Anterior cingulate cortex (tissue), 58 donors: Measurements from ENCODE around the gene NFATC4.
A peak's percentile ranks its signal among the peaks of the same experiment; 100 is the strongest.
"Not testable (repeated sequence)": the region's sequence is repeated elsewhere in the genome, so short reads cannot be mapped to it uniquely, and the experiment has no call there.

Experiments used
- DNase-seq, 58 donors: peaks; one replicate each; lab custom pipeline; 2025; lab: John Stamatoyannopoulos, UW

NFATC4 gene

DNA sequence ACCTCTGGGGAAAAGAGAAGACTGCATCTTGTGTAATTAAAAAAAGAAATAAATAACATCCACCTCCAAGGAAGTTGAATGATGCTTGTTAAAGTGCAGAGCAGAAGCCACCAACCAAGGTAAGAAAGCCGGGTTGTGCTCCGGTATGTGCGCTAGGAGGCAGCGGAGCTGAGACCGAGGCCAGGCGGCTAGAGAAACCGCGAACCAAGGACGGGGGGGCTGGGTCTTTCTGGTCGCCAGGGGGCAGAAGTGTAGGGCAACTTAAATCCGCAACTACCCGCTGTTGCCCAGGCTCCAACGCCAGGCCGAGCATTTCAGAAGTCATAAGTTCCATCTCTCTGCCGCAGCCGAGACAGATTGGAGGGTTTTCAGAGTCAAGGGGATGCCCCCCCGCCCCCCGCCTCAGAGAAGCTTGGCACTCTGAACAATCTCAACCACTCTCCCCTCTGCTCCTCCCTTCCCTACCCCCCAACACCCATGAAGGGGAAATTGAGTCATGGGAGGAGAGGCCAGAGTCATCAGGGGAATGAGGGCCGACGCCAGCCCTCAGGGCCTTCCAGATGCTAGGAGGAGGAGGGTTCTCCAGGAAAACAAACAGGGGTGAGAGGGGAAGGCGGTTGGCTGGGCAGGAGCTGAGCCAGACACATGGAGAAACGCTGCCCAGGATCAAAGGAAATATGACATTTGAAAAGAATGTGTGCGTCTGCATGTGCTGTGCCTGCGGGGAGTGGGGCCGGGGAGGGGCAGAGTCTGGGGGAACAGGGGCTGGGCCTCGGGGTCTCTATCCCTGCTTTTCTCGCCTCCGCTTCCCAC is 2.2 kb upstream of the NFATC4 start:
- peak in 41 of 58 donors; percentile 5 to 57 (median 24) for DNase-seq

- no peak for DNase-seq
Observed at GRCh38 chr14:24366413-24366720, 1.6 kb upstream of the NFATC4 start.

DNA sequence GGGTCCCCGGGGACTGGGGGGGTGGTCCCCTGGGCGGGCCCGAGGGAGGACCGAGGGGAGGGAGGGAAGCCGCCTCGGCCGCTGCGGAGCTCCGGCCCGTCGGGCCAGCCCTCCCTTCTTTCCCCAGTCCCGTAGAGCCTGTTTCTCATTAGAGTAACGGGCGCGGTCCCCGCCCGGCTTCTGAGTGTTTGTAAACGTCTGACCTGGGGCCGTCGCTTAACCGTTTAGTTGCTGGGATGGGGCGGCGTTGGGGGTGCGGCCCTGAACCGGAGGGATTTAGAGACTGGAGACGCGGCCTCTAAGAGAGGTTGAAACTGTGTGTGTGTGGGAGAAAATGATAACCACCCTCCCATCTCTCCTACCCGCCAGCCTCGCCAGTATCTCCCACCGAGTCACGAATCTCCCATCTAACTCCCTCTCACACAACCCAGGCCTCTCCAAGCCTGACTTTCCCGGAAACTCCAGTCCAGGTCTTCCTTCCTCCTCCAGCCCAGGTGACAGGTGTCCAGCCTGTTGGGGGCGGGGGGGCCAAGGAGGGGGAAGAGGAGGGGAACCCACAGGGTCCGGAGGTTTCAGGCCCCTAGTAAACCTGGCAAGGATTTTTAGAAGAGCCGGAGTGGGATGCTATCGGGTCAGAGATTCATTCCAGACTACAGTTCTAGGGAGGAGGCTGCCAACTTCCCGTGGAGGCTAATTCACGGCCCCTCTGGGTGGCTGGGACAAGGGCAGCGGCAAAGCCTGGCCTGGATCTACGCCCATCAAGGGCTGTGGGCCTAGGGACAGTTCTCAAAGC is 1.1 kb upstream of the NFATC4 start:
- DNase-seq, result peak in 45 of 58 donors; percentile 12 to 65 (median 36)

DNA sequence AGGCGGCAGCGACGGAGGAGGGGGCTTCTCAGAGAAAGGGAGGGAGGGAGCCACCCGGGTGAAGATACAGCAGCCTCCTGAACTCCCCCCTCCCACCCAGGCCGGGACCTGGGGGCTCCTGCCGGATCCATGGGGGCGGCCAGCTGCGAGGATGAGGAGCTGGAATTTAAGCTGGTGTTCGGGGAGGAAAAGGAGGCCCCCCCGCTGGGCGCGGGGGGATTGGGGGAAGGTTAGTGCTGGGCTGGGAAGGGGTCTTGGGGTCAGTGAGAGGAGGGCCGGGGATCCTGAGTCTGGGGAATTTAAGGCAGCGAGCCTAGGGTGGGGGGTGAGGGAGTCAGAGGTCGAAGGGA is 203 bp downstream of the NFATC4 start:
- peak in 1 of 58 donors; percentile 67 for DNase-seq

DNA sequence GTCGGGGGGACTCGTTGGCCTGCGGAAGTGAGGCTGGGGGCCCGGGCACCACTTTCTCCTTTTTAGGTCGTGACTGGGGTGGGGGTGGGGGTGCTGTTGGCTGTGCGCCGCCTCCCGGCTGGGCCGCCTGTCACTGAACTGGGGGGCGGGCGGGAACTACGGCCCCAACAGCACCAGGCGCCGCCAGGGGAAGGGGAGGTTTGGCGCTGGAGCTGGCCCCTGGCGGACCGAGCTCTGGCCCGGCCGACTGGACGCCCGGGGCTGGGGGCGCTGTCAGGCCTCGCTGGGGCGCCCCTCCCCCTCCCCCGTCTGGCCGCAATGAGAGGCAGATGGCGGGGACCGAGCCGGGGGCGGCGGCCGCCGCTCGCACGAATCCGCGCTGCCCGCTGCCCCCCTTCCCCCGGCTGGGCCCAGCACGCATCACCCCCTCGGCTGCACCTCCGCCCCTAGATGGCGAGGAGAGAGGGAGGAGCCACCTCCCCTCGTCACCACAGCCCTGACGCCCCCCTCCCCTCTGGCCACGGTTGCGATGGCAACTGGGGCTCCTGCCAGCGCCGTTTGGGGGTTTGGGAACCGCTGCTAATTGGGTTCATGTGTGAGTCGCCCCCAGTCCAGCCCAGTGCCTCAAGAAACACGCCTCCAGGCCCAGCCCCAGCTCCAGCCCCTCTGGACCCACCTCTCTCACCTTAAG is 723 bp downstream of the NFATC4 start:
- peak in 43 of 58 donors; percentile 7 to 75 (median 32) for DNase-seq

GRCh38 chr14:24369463-24369862 is 1.5 kb downstream of the NFATC4 start:
- DNase-seq, result no peak

DNA sequence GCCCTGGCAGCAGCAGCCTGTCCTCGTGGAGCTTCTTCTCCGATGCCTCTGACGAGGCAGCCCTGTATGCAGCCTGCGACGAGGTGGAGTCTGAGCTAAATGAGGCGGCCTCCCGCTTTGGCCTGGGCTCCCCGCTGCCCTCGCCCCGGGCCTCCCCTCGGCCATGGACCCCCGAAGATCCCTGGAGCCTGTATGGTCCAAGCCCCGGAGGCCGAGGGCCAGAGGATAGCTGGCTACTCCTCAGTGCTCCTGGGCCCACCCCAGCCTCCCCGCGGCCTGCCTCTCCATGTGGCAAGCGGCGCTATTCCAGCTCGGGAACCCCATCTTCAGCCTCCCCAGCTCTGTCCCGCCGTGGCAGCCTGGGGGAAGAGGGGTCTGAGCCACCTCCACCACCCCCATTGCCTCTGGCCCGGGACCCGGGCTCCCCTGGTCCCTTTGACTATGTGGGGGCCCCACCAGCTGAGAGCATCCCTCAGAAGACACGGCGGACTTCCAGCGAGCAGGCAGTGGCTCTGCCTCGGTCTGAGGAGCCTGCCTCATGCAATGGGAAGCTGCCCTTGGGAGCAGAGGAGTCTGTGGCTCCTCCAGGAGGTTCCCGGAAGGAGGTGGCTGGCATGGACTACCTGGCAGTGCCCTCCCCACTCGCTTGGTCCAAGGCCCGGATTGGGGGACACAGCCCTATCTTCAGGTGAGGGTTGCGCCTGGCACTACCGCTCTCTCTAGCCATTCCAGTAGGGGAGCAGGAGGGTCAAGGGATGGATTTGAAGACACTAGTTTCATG is 2.1 kb downstream of the NFATC4 start:
- DNase-seq, result no peak

DNA sequence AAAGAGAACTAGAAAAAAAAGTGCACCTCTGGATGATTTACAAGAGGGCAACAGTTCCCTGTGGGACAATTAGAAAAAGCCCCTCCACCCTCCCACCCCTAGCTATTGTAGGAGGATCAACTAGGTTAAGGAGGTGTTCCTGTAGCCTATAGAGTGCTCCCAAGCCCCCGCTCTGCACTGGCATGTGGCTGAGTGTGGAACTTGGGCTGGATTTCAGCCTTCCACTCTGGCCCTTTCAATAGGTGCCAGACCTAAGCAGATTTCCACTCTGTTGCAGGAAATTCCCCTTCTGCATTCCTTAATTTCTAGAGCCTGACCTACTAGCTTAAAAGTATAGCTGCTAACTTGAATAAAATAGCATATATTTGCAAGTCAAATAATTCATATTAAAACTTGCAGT is 2.8 kb downstream of the NFATC4 start:
- DNase-seq, result no peak

DNA sequence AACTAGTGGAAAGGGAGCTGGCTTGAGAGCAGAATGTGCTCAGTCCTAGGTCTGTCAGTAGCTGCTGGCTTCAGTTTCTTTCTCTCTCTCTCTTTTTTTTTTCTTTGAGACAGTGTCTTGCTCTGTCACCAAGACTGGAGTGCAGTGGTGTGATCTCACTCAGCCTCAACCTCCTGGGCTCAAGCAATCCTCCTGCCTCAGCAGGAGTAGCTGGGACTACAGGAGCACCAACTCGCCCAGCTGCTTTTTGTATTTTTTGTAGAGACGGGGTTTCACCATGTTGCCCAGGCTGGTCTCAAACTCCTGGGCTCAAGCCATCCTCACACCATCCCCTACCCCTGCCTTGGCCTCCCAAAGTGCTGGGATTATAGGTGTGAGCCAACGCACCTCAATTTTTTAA is 3.6 kb downstream of the NFATC4 start:
- DNase-seq, result not testable (repeated sequence)

- no peak for DNase-seq
Observed at GRCh38 chr14:24372701-24373416, 4.9 kb downstream of the NFATC4 start.

DNA sequence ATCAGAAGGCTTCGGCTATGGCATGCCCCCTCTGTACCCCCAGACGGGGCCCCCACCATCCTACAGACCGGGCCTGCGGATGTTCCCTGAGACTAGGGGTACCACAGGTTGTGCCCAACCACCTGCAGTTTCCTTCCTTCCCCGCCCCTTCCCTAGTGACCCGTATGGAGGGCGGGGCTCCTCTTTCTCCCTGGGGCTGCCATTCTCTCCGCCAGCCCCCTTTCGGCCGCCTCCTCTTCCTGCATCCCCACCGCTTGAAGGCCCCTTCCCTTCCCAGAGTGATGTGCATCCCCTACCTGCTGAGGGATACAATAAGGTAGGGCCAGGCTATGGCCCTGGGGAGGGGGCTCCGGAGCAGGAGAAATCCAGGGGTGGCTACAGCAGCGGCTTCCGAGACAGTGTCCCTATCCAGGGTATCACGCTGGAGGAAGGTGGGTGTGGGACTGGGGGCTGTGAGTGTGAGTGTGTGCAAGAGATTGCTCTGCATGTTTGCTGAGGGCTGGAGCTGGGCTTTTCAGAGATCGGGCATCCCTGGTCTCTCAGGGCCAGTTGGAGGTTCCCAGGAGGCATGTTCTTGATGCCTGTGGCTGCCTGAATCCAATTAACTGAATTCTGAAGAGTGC is 8.6 kb downstream of the NFATC4 start:
- DNase-seq, result no peak

DNA sequence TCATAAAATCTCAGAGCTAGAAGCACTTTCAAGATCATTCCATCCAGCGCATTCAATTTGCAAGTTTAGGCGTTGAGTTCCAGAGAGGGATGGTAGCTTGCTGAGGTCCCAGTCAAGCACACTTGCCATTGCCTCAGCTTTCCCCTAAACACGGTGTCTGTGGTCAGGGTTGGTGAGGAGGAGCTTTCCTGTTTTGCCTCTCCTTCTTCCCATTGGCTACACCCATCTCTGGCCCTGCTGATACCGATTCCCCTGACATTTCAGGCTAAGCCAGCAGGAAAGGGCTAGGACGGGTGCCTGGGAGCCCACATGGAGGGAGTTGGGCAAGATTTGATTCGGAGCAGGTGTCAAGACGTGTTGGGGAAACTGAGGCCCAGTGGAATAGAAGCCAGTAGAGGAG is 9.1 kb downstream of the NFATC4 start:
- DNase-seq, result no peak

GRCh38 chr14:24377657-24378056 is 9.7 kb downstream of the NFATC4 start:
- DNase-seq, result no peak

GRCh38 chr14:24378327-24378726 is 10.3 kb downstream of the NFATC4 start:
- no peak for DNase-seq

GRCh38 chr14:24378981-24379906 is 11.3 kb downstream of the NFATC4 start:
- DNase-seq, result no peak

- no peak for DNase-seq
Observed at GRCh38 chr14:24379907-24380730, 12.1 kb downstream of the NFATC4 start.

GRCh38 chr14:24381363-24382063 is 13.5 kb downstream of the NFATC4 start:
- DNase-seq, result no peak
